Heart right ventricle (tissue), 16 donors: ENCODE data around the gene MIA2. TPM values are rescaled to one million over a fixed set of nuclear protein-coding genes. Genes with fewer than 3 reads are reported as not detected.

ENCODE experiments used
- ATAC-seq, 8 donors: fragments of 200-7000 bp; cut with Tn5 transposase; one replicate each; pipeline ENCODE4 v1.9.1; 2020; ENCODE audit warnings: mild to moderate bottlenecking in 8 of 8, moderate library complexity in 8 of 8, moderate number of reproducible peaks in 1 of 8
- DNase-seq, 2 donors: peaks; one replicate each; pipeline ENCODE4 v3.0.0-alpha.2; 2020
- H3K27ac ChIP-seq, 10 donors: fragments of 200-600 bp; sonication (generic) in 2 of 10; one replicate each; pipeline versions ENCODE4 v1.5.0 to v1.8.0; 2020 to 2022; ENCODE audit warnings: mild to moderate bottlenecking in 3 of 10
- H3K27me3 ChIP-seq, 7 donors: fragments of 200-600 bp; one replicate each; pipeline ENCODE4 v1.8.0; 2021 to 2022; ENCODE audit warnings: mild to moderate bottlenecking in 2 of 7
- H3K36me3 ChIP-seq, 9 donors: fragments of 200-600 bp; sonication (generic) in 1 of 9; one replicate each; pipeline versions ENCODE4 v1.5.0 to v1.8.0; 2020 to 2022; ENCODE audit warnings: mild to moderate bottlenecking in 2 of 9
- H3K4me1 ChIP-seq, 9 donors: fragments of 200-600 bp; sonication (generic) in 1 of 9; one replicate each; pipeline versions ENCODE4 v1.5.0 to v1.8.0; 2020 to 2022; ENCODE audit warnings: mild to moderate bottlenecking in 4 of 9
- H3K4me3 ChIP-seq, 10 donors: fragments of 200-600 bp; sonication (generic) in 2 of 10; one replicate each; pipeline versions ENCODE4 v1.5.0 to v1.8.0; 2020 to 2022; ENCODE audit warnings: mild to moderate bottlenecking in 7 of 10, moderate library complexity in 2 of 10
- H3K9me3 ChIP-seq, 11 donors: fragments of 200-600 bp in 10 of 11; sonication (generic) in 2 of 11; one replicate each; pipeline versions ENCODE4 v1.5.0 to v1.8.0; 2013 to 2022; ENCODE audit warnings: mild to moderate bottlenecking in 2 of 11, control low read depth in 1 of 11, moderate library complexity in 1 of 11
- WGBS, 2 donors: extraction: QIAGEN DNeasy Blood & Tissue Kit; methylation state at CpG; one replicate each; pipeline ENCODE4 v1.1.7; 2013; ENCODE audit warnings: inconsistent platforms in 1 of 2; 5-methylcytosine and 5-hydroxymethylcytosine counted together
- intact Hi-C, 10 donors: fragments of 100-400 bp; cut with DNase I; formaldehyde crosslinking; loops; one replicate each; pipeline versions ENCODE4 v1.11.1 to v1.14.2; 2022
- polyA plus RNA-seq, 2 donors: library from polyadenylated mRNA; stranded (reverse); fragments of 200-250 nt; gene quantifications; one replicate each; pipeline ENCODE4 v1.2.3, GENCODE V29; 2013
- total RNA-seq, 10 donors: library from RNA; stranded (reverse); fragmentation: NEBNext Ultra II Directional in 3 of 10; extraction: Animal tissue kit (Norgen Biotek cat#: 25700) in 3 of 10; gene quantifications; one replicate each; pipeline versions ENCODE4 v1.2.1 to v1.2.4, GENCODE V29; 2021 to 2023
- TF ChIP-seq, protein P1 (sequence below), 9 donors: fragments of 200-600 bp; sonication (generic) in 2 of 9; IDR thresholded peaks; one replicate each; pipeline versions ENCODE4 v1.5.0 to v1.8.0; 2021 to 2022; ENCODE audit warnings: antibody characterized with exemption in 9 of 9, mild to moderate bottlenecking in 5 of 9, moderate library complexity in 1 of 9
- donor health status: Arrhythmogenic right ventricular cardiomyopathy.
- donor health status: ischemic (EF 13 %, LVEDD 7.1; RV severe dilation, severe dysfunction).
- donor health status: healthy with polysubstance abuse.
- donor health status: DM: no; HTN: yes; CAD: no.
- donor health status: DM: no; HTN: no; CAD: no.
- donor health status: ischemic (EF 25% LVEDD 6.9; RV normal size, moderate dysfunction).
- donor health status: ischemic (EF 25% LVEDD 5.7; RV mildly dilated, moderate dysfunction).
- donor health status: healthy.
- donor health status: DM: yes; HTN: yes; CAD: no.
- donor health status: Ischemic cardiomyopathy.
- donor health status: ischemic (EF 35%, LVEDD 5.7; RV mildly dilated, moderate dysfunction).
- donor health status: nonischemic (EF 11% LVEDD 7.7; RV severe dilation, severe dysfunction).
- donor health status: DM: yes; HTN: yes; CAD: no.
- donor health status: PGD.
- donor health status: ischemic (EF 29% LVEDD 5.4; RV normal size, mild dysfunction).
- donor health status: nonischemic (EF 23%, LVEDD 6.1; RV moderate dilation, normal function).

MIA2 gene
- total and polyA plus RNA-seq, 12 donors = 8.0 to 34.6 (median 22.3) TPM

- 4 to 6% methylated on average over 2 of the region's 2 CpGs for WGBS, 2 donors
- Histone ChIP-seq H3K4me1 (peaks cover 0 to 36% (median 28%) of the 10 kb centered on the region in 9 donors), H3K27ac (peak overlapping the region in 6 of 10 donors; percentile 97 to 100 (median 98)), H3K4me3 (peak overlapping the region in 9 of 10 donors; percentile 66 to 94 (median 88)), H3K27me3 (no peaks in the 10 kb centered on the region), H3K36me3 (no peaks in the 10 kb centered on the region), H3K9me3 (peaks cover 0 to 11% (median 0%) of the 10 kb centered on the region in 11 donors)
- no peak for ATAC-seq
- TF ChIP-seq, protein P1, sequence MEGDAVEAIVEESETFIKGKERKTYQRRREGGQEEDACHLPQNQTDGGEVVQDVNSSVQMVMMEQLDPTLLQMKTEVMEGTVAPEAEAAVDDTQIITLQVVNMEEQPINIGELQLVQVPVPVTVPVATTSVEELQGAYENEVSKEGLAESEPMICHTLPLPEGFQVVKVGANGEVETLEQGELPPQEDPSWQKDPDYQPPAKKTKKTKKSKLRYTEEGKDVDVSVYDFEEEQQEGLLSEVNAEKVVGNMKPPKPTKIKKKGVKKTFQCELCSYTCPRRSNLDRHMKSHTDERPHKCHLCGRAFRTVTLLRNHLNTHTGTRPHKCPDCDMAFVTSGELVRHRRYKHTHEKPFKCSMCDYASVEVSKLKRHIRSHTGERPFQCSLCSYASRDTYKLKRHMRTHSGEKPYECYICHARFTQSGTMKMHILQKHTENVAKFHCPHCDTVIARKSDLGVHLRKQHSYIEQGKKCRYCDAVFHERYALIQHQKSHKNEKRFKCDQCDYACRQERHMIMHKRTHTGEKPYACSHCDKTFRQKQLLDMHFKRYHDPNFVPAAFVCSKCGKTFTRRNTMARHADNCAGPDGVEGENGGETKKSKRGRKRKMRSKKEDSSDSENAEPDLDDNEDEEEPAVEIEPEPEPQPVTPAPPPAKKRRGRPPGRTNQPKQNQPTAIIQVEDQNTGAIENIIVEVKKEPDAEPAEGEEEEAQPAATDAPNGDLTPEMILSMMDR (IDR thresholded peaks at IDR 0.05) = no peak
- intact Hi-C loops = loop anchor here in 8 of 10 donors (5.0 to 10.0 kb wide), 7 partner anchors 88 to 170 kb away; partner anchors contain the start of genes FBXO33 (in 3 of the 8), TRAPPC6B (in 3 of the 8), GEMIN2 (in 2 of the 8) and PNN (in 2 of the 8)
- DNase-seq = no peak
These were observed 31.3 kb downstream of the MIA2 start for GRCh38 chr14:39265033-39265432.

- H3K4me1 ChIP-seq = peaks cover 0 to 42% (median 28%) of the 10 kb centered on the region in 9 donors
- no peaks in the 10 kb centered on the region for H3K27me3 ChIP-seq
- peaks cover 0 to 11% (median 0%) of the 10 kb centered on the region in 11 donors for H3K9me3 ChIP-seq
- TF ChIP-seq, protein P1 (IDR thresholded peaks at IDR 0.05) = no peak
- H3K4me3 ChIP-seq = peak overlapping the region; percentile 66 to 96 (median 88)
- H3K36me3 ChIP-seq = no peaks in the 10 kb centered on the region
- 5 to 6% methylated on average over 14 of the region's 14 CpGs for WGBS, 2 donors
- ATAC-seq (peak in 7 of 8 donors; percentile 10 to 79 (median 51)), DNase-seq (no peak)
- peak overlapping the region; percentile 89 to 100 (median 98) for H3K27ac ChIP-seq
- intact Hi-C loops = loop anchor here in 9 of 10 donors (1.0 to 10.0 kb wide), 10 partner anchors 89 to 169 kb away; partner anchors contain the start of genes PNN (in 6 of the 9), FBXO33 (in 4 of the 9), TRAPPC6B (in 3 of the 9) and GEMIN2 (in 2 of the 9)
These were observed 32.2 kb downstream of the MIA2 start for GRCh38 chr14:39265806-39266524.

GRCh38 chr14:39266525-39266870 lies 32.8 kb downstream of the MIA2 start:
- Histone ChIP-seq H3K4me1 (peaks cover 0 to 42% (median 28%) of the 10 kb centered on the region in 9 donors), H3K36me3 (no peaks in the 10 kb centered on the region), H3K27me3 (no peaks in the 10 kb centered on the region), H3K9me3 (peaks cover 0 to 12% (median 0%) of the 10 kb centered on the region in 11 donors), H3K4me3 (peak overlapping the region; percentile 66 to 96 (median 88)), H3K27ac (peak overlapping the region; percentile 89 to 100 (median 98))
- peak; percentile 64 to 66 for DNase-seq
- ATAC-seq = peak; percentile 62 to 71 (median 68)
- 0% methylated on average over 31 of the region's 31 CpGs for WGBS, 2 donors
- intact Hi-C loops = loop anchor here in 9 of 10 donors (1.0 to 10.0 kb wide), 10 partner anchors 89 to 168 kb away; partner anchors contain the start of genes PNN (in 6 of the 9), FBXO33 (in 4 of the 9), TRAPPC6B (in 3 of the 9) and GEMIN2 (in 2 of the 9)
- TF ChIP-seq, protein P1 (IDR thresholded peaks at IDR 0.05) = no peak

- Histone ChIP-seq H3K4me3 (peak overlapping the region; percentile 66 to 96 (median 88)), H3K9me3 (peaks cover 0 to 14% (median 0%) of the 10 kb centered on the region in 11 donors), H3K27me3 (no peaks in the 10 kb centered on the region), H3K27ac (peak overlapping the region; percentile 89 to 100 (median 98)), H3K4me1 (peaks cover 0 to 42% (median 28%) of the 10 kb centered on the region in 9 donors), H3K36me3 (no peaks in the 10 kb centered on the region)
- intact Hi-C loops = loop anchor here in 9 of 10 donors (1.0 to 10.0 kb wide), 10 partner anchors 90 to 168 kb away; partner anchors contain the start of genes PNN (in 6 of the 9), FBXO33 (in 4 of the 9), TRAPPC6B (in 3 of the 9) and GEMIN2 (in 2 of the 9)
- 0% methylated on average over 70 of the region's 70 CpGs for WGBS, 2 donors
- peak; percentile 85 to 87 for DNase-seq
- ATAC-seq = peak; percentile 94 to 97 (median 96)
- TF ChIP-seq, protein P1 (IDR thresholded peaks at IDR 0.05) = no peak
These were observed 33.3 kb downstream of the MIA2 start for GRCh38 chr14:39266871-39267607.
